Fibroblast of gingiva (primary cell): ENCODE data around the gene RRP1.
"Not testable (repeated sequence)": the region's sequence is repeated elsewhere in the genome, so short reads cannot be mapped to it uniquely, and the experiment has no call there.

Experiments used
- DNase-seq: peaks from one replicate; pipeline ENCODE4 v3.0.0-alpha.2; 2011; ENCODE audit warnings: low read depth

Gene RRP1

DNA sequence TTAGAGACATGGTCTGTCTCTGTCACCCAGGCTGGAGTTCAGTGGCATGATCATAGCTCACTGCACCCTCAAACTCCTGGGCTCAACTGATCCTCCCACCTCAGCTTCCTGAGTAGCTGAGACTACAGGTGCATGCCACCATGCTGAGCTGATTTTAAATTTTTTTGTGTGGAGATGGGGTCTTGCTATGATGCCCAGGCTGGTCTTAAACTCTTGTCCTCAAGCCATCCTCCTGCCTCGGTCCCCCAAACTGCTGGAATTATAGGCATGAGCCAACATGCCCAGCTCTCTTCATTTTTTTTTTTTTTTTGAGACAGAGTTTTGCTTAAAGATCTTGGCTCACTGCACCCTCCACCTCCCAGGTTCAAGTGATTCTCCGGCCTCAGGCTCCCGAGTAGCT is 50.9 kb downstream of the RRP1 start:
- no peak for DNase-seq

DNA sequence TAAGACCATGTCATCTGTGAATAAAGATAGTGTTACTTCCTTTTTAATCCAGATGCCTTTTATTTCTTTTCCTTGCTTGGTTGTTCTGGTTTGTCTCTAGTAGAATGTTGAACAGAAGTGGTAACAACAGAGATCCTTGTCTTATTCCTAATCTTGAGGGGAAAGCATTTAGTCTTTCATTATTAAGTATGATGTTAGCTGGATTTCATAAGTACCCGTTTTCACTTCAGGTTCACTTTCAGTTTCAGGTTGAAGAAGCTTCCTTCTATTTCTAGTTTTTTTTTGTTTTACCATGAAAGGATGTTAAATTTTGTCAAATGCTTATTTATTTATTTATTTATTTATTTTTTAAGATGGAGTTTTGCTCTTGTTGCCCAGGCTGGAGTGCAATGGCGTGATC is 53.4 kb downstream of the RRP1 start:
- DNase-seq, result no peak

DNA sequence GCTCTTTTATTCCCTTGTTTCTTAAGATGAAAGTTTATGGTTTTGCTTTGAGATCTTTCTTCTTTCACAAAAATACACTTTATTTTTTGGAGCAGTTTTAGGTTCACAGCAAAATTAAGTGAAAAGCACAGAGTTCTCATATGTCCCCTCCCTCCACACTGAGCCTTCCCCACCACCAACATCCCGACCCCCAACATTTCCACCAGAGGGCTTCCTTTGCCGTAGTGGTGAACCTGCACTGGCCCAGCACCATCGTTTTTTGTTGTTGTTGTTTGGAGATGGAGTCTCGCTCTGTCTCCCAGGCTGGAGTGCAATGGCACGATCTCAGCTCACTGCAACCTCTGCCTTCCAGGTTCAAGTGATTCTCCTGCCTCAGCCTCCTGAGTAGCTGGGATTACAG is 55.5 kb downstream of the RRP1 start:
- not testable (repeated sequence) for DNase-seq

DNA sequence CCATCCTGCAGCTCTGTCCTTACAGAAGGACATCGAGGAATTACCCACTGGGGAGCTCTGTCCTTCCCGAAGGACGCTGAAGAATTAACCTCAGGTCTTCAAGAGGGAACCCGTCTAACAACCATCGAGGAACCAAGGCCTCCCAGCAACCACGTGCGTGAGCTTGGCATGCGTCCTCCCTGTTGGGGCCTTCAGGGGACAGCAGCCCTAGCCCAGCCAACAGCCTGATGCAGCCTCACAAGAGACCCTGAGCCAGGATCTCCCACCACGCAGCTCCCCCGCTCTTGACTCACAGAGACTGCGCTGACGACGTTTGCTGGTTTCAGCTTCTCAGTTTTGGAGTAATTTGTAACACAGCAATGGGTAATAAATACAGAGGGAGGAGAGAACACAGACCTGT is 56.0 kb downstream of the RRP1 start:
- no peak for DNase-seq

DNA sequence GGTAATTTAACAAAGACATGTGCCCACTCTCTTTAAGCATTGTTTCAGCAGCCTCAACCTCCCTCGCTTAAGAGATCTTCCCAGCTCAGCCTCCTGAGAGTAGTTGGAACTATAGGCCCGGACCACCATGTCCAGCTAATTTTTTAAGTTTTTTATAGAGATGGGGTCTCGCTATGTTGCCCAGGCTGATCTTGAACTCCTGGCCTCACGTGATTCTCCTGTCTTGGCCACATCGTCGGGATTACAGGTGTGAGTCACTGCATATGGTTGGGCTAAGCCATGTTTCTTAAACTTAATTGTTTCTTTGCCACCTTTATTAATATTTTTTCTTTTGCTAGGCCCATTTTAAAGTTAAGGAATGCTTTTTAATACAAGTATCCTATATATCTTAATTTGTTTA is 57.1 kb downstream of the RRP1 start:
- DNase-seq, result no peak

DNA sequence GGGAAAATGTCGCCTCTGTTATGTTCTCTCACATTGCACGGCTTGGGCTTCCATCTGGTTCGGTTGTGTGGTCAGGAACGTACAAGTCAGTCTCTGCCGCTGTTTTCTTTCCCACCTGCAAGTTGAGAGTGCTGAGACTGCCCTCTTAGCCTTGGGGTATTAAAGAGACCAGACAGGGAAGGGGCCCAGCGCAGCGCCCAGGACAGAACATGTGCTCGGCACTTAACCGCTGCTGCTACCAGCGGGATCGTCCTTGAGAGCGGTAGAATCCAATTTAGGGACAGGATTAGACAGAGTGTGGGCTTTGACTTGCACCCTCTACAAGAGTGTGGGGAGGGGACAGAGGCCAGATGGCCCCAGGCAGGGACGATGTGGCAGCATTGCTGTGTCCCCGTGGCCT is 57.9 kb downstream of the RRP1 start:
- no peak for DNase-seq

DNA sequence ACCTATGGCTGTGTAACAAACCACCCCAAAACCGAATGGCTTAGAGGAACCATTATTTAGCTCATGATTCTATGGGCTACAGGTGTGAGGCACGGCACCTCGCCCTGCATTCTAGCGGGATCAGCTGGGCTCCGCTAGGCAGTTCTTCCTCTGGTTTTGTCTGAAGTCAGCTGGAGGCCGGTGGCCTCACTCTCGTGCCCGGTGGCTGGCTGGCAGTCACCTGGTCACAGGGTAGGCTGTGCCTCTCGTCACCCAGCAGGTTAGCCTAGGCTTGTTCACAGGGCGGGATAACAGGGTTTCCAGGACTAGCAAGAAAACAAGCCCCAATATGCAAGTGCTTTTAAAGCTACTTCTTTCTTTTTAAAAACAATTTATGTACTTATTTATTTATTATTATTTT is 59.4 kb downstream of the RRP1 start:
- DNase-seq, result no peak

DNA sequence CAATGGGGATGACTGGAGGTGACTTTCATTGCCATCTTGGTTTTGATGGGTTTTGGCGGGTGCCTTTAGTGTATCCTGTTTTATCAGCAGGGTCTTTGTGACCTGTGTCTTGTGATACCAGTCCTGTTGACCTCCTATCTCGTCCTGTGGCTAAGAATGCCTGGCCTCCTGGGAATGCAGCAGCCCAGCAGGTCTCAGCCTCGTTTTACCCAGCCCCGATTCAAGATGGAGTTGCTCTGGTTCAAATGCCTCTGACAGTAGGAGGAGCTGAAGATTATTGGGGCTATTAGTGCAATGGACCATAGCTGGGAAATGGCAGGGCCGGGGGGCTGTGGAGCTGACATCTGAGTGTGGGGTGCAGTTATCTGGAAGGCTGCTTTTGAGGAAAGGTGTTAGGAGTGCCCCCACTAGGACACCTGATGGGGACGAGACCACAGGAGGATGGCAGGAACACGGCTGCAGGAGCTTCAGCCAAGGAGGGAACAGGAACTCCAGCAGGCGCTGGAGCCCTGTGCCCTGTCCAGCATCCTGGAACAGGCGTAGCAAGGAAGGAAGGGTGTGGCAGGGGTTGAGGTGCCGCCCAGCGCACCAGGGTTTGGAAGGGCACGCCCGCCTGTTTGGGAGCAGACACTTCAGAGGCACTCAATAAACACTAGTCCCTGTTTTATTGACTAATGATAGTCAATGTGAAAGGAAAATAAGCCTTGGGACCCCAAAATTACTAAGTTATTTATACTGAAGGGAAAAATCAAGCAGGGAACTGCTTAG is 60.3 kb downstream of the RRP1 start:
- no peak for DNase-seq

DNA sequence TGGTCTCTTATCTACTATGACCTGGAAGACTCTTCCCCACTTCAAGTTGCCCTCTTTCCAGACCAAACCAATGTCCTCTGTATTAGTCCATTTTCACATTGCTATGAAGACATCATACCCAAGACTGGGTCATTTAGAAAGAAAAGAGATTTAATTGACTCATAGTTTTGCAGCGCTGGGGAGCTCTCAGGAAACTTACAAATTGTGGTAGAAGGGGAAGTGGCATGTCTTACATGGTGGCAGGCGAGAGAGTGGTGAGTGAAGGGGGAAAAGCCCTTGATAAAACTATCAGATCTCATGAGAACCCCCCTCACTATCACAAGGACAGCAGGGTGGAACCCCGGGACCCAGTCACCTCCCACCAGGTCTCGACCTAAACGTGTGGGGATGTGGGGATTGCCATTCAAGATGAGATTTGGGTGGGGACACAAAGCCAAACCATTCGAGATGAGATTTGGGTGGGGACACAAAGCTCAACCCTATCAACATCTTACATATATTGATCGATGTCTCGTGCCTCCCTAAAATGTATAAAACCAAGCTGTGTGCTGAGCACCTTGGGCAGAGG is 61.4 kb downstream of the RRP1 start:
- no peak for DNase-seq

DNA sequence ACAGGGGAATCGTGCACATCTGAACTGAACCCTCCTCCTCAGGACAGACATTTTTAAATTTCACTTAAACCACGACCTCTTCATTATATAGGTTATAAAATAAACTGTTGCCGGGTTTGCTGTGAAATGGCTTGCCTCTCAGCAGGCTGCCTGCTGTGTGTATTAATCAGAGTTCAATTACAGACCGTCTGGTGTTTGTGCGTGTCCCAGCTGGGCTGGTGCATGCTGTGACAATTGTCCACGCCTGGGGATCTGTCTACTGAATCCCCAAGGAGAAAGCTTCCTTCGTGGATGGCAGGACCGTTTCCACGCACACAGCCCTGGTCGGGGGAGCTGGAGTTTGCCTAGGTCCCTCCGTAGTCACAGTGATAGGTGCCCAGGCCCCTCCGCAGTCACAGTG is 62.2 kb downstream of the RRP1 start:
- no peak for DNase-seq

DNA sequence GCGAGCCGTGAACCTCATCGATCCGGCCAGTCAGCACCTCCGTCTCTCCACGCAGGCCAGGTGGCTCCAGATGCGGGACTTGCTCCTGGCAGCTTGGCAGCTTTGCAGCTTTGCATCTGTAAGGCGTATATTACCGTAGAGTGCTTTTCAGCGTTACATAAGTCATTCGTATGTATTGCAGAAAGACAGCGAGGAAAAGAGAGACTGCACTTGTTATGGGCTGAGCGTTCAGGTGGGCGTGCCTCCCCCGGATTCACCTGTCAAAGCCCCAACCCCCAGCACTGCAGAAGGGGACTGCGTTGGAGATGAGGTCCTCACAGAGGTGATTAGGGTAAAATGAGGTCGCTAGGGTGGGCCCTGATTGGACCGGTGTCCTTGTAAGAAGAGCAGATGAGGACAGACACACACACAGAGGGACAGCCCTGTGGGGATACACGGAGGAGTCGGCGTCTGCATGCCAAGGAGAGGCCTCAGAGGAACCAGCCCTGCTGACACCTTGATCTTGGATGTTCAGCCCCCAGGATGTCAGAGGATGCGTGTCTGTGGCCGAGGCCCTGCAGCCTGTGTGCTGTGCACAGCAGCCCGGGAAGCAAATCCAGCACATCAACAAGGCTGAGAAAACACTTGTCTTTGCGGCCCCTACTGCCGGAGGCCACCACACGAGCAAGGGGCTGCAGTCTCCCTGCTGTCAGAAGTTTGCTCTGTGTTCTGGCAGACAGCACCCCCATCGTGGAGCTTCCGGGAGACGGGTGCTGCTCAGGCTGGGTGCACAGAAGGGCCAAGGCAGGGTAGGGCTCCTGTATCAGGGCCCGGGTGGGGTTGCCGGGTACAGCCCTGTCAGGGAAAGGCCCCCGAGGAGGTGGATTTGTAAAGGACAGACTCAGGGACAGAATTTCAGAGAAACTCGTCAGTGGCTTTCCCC is 64.7 kb downstream of the RRP1 start:
- no peak for DNase-seq
